Cardiac muscle cell (in vitro differentiated cells and primary cell): ENCODE measurements around the gene PPP2R1A. TPM values are rescaled to one million over a fixed set of nuclear protein-coding genes. Genes with fewer than 3 reads are reported as not detected.

ENCODE experiments used
- DNase-seq, 2 donors: peaks; one replicate each; pipeline versions ENCODE4 v3.0.0 to v3.0.0-alpha.2; 2010 to 2017; ENCODE audit warnings: low read depth in 1 of 2, low spot score in 1 of 2
- H3K27ac ChIP-seq: fragments of 200-600 bp; sonication (generic); 2 replicates; pipeline ENCODE4 v1.5.1; 2016
- H3K27me3 ChIP-seq: fragments of 200-600 bp; sonication (generic); 2 replicates; pipeline ENCODE4 v1.6.0; 2016; ENCODE audit warnings: control low read depth
- H3K36me3 ChIP-seq: fragments of 200-600 bp; sonication (generic); 2 replicates; pipeline ENCODE4 v1.5.1; 2016; ENCODE audit warnings: control low read depth
- H3K4me1 ChIP-seq: fragments of 200-600 bp; sonication (generic); 2 replicates; pipeline ENCODE4 v1.8.1; 2017; ENCODE audit warnings: low read depth, mild to moderate bottlenecking, mixed run types
- H3K4me3 ChIP-seq: fragments of 200-600 bp; sonication (generic); 2 replicates; pipeline ENCODE4 v1.5.1; 2016; ENCODE audit warnings: mild to moderate bottlenecking
- H3K9me3 ChIP-seq: fragments of 200-600 bp; sonication (generic); 2 replicates; pipeline ENCODE4 v1.5.1; 2017; ENCODE audit warnings: low read depth, mild to moderate bottlenecking, control low read depth
- CTCF ChIP-seq: IDR thresholded peaks from 2 replicates; pipeline ENCODE4 v1.5.1; 2012; ENCODE audit warnings: low read depth, mild to moderate bottlenecking, low read length
- polyA plus RNA-seq: library from polyadenylated mRNA; unstranded; fragments of >200 nt; fragmentation: Nextera tagmentation; extraction: Ambion mirVana; gene quantifications from 2 replicates; pipeline ENCODE4 v1.2.1, GENCODE V29; 2016
- total RNA-seq: library from RNA; depleted of rRNA; stranded (reverse); fragments of >200 nt; gene quantifications from 2 replicates; pipeline ENCODE4 v1.2.3, GENCODE V29; 2016

The PPP2R1A gene
- total and polyA plus RNA-seq, 2 experiments from 2014 or later = 724 to 821 TPM

- no peaks in the 10 kb centered on the region for H3K9me3 ChIP-seq
Observed at GRCh38 chr19:52211203-52211602, 21.4 kb downstream of the PPP2R1A start.

GRCh38 chr19:52211926-52212571 is 22.2 kb downstream of the PPP2R1A start:
- H3K4me3 ChIP-seq = no peak overlapping the region
- peaks cover 65% of the 10 kb centered on the region for H3K36me3 ChIP-seq
- no peaks in the 10 kb centered on the region for H3K27me3 ChIP-seq
- H3K9me3 ChIP-seq = no peaks in the 10 kb centered on the region
- no peak for DNase-seq
- no peak for TF ChIP-seq CTCF
- no peak overlapping the region for H3K27ac ChIP-seq
- H3K4me1 ChIP-seq = no peaks in the 10 kb centered on the region

More at GRCh38 chr19:52211203-52211602, 21.4 kb downstream of the PPP2R1A start:
- DNase-seq = no peak
- no peak overlapping the region for H3K27ac ChIP-seq
- no peaks in the 10 kb centered on the region for H3K4me1 ChIP-seq
- H3K4me3 ChIP-seq = no peak overlapping the region
- TF ChIP-seq CTCF = no peak
- H3K36me3 ChIP-seq = peaks cover 64% of the 10 kb centered on the region
- no peaks in the 10 kb centered on the region for H3K27me3 ChIP-seq

DNA sequence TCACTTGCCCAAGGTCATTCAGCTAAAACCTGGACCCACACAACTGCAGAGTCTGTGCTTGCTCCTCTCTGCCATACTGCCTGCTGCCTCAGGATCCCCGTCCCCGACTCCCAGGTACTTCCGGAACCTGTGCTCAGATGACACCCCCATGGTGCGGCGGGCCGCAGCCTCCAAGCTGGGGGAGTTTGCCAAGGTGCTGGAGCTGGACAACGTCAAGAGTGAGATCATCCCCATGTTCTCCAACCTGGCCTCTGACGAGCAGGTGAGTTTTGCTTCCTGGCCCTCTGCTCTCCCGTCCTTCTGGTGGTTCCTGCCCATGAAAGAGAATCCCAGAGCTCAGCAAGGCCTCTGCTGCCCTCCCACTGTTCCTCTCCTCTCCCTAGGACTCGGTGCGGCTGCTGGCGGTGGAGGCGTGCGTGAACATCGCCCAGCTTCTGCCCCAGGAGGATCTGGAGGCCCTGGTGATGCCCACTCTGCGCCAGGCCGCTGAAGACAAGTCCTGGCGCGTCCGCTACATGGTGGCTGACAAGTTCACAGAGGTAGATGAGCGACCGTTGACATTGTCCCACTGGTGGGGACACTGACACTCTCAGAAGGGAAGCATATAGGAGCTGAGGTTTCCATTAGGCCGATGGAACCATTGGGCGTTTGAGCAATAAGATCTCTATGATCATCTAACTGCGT is 22.9 kb downstream of the PPP2R1A start:
- Histone ChIP-seq H3K27ac (no peak overlapping the region), H3K27me3 (no peaks in the 10 kb centered on the region), H3K36me3 (peaks cover 72% of the 10 kb centered on the region), H3K4me1 (no peaks in the 10 kb centered on the region), H3K4me3 (no peak overlapping the region), H3K9me3 (no peaks in the 10 kb centered on the region)
- TF ChIP-seq CTCF = no peak
- no peak for DNase-seq

DNA sequence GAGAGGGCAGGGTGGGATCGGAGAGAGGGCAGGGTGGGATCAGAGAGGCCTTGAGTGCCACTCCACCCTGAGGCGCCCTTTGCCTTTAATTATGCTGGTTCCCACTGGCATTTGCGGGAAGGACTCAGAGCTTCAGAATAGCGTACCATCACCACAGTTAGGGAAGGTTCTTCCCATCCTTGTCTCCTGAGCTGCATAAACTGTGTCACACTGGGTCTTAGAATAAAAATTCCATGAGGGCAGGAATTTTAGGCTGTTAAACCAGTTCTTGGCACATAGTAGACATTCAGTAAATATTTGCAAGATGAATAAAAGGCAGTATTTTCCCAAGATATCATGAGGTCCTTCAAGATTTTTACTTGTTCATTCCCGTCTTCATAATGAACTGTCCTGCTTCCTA is 24.4 kb downstream of the PPP2R1A start:
- Histone ChIP-seq H3K27ac (no peak overlapping the region), H3K4me1 (no peaks in the 10 kb centered on the region), H3K9me3 (no peaks in the 10 kb centered on the region), H3K27me3 (no peaks in the 10 kb centered on the region), H3K4me3 (no peak overlapping the region), H3K36me3 (peaks cover 87% of the 10 kb centered on the region)
- DNase-seq = no peak
- TF ChIP-seq CTCF = no peak

- Histone ChIP-seq H3K9me3 (no peaks in the 10 kb centered on the region), H3K36me3 (peaks cover 96% of the 10 kb centered on the region), H3K27me3 (no peaks in the 10 kb centered on the region), H3K27ac (no peak overlapping the region), H3K4me1 (no peaks in the 10 kb centered on the region), H3K4me3 (no peak overlapping the region)
- no peak for TF ChIP-seq CTCF
- DNase-seq = no peak
Observed at GRCh38 chr19:52216401-52216800, 26.5 kb downstream of the PPP2R1A start.
